SH-SY5Y (cell line): Measurements from ENCODE around the gene LDB2.

Experiments
- GATA2 ChIP-seq: IDR thresholded peaks from 2 replicates; pipeline ENCODE4 v1.6.1; 2011; ENCODE audit warnings: mild to moderate bottlenecking, low read depth, low read length
- GATA3 ChIP-seq: IDR thresholded peaks from 2 replicates; pipeline ENCODE4 v1.6.1; 2011; ENCODE audit warnings: low read depth, mild to moderate bottlenecking, low read length, moderate library complexity

DNA sequence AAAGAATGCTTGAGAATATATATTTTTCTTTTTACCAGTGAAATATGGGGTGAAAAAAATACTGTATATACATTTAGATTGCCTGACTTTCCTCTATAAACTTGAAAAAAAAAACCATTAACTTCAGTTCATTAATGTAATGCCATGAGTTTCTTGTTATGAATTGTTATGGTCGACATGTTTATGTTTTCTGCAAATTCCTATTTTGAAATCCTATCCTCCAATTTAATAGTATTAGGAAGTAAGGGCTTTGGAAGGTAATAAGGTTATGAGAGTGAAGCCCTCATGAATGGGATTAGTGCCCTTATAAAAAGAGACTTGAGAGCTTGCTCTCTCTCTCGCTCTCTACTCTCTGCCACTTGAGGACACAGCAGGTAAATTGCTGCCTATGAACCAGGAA lies 211.4 kb downstream of the LDB2 start:
- no peak for TF ChIP-seq GATA2
- no peak for TF ChIP-seq GATA3
